GM12878 (cell line): ENCODE measurements around the gene PVRIG. TPM values are rescaled to one million over a fixed set of nuclear protein-coding genes. Genes with fewer than 3 reads are reported as not detected.
A peak's percentile ranks its signal among the peaks of the same experiment; 100 is the strongest.

Experiments
- CHD2 ChIP-seq: IDR thresholded peaks from 2 replicates; pipeline ENCODE4 v1.6.1; 2011; ENCODE audit warnings: low read depth, low read length, improper control_type of control experiment, borderline replicate concordance
- CHD4 ChIP-seq: fragments of 200-600 bp; sonication (generic); IDR thresholded peaks from 2 replicates; pipeline ENCODE4 v1.6.1; 2016; ENCODE audit warnings: mild to moderate bottlenecking
- CREM ChIP-seq: IDR thresholded peaks from 2 replicates; pipeline ENCODE4 v1.6.1; 2014; ENCODE audit warnings: antibody characterized with exemption, low read depth
- EP300 ChIP-seq, 2 experiments: fragments of 150-350 bp in 1 of 2; IDR thresholded peaks; 2 replicates each; pipeline ENCODE4 v1.6.1; 2011 to 2012; ENCODE audit warnings: low read depth in 2 of 2, low read length in 2 of 2, borderline replicate concordance in 1 of 2, improper control_type of control experiment in 1 of 2, inconsistent platforms in 1 of 2; ENCODE audit not compliant: control insufficient read depth in 1 of 2
- FOXM1 ChIP-seq: IDR thresholded peaks from 2 replicates; pipeline ENCODE4 v1.6.1; 2012; ENCODE audit warnings: low read depth, mild to moderate bottlenecking, inconsistent platforms, low read length, moderate library complexity
- GATAD2B ChIP-seq: fragments of 450-650 bp; conservative IDR thresholded peaks from 2 replicates; pipeline ENCODE4 v1.6.1; 2017; ENCODE audit warnings: low read depth, mild to moderate bottlenecking, moderate library complexity
- HSF1 ChIP-seq: fragments of 150-350 bp; IDR thresholded peaks from 2 replicates; pipeline ENCODE4 v1.6.1; 2014; ENCODE audit warnings: mild to moderate bottlenecking, low read depth, low read length
- IKZF1 ChIP-seq: fragments of 450-650 bp; conservative IDR thresholded peaks from 2 replicates; pipeline ENCODE4 v1.6.1; 2017; ENCODE audit warnings: antibody characterized with exemption, mild to moderate bottlenecking
- MEF2A ChIP-seq: IDR thresholded peaks from 2 replicates; pipeline ENCODE4 v1.6.1; 2011; ENCODE audit warnings: low read depth, mild to moderate bottlenecking, low read length, moderate library complexity; ENCODE audit not compliant: insufficient read depth
- MLLT1 ChIP-seq: fragments of 450-650 bp; IDR thresholded peaks from 2 replicates; pipeline ENCODE4 v1.6.1; 2016; ENCODE audit warnings: mild to moderate bottlenecking
- MXI1 ChIP-seq: fragments of 150-350 bp; IDR thresholded peaks from 2 replicates; pipeline ENCODE4 v1.6.1; 2011; ENCODE audit warnings: low read depth, mild to moderate bottlenecking, inconsistent platforms, low read length, improper control_type of control experiment
- NKRF ChIP-seq: fragments of 450-650 bp; conservative IDR thresholded peaks from 2 replicates; pipeline ENCODE4 v1.6.1; 2017; ENCODE audit warnings: mild to moderate bottlenecking, moderate library complexity
- NR2C1 ChIP-seq: fragments of 450-650 bp; IDR thresholded peaks from 2 replicates; pipeline ENCODE4 v1.6.1; 2017; ENCODE audit warnings: antibody characterized with exemption, mild to moderate bottlenecking, moderate library complexity
- TARDBP ChIP-seq: IDR thresholded peaks from 2 replicates; pipeline ENCODE4 v1.6.1; 2016; ENCODE audit warnings: borderline replicate concordance
- TBL1XR1 ChIP-seq: IDR thresholded peaks from 2 replicates; pipeline ENCODE4 v1.6.1; 2012; ENCODE audit warnings: low read depth, low read length, improper control_type of control experiment
- TCF12 ChIP-seq: IDR thresholded peaks from 2 replicates; pipeline ENCODE4 v1.6.1; 2011; ENCODE audit warnings: low read depth, mild to moderate bottlenecking, low read length
- ZNF207 ChIP-seq: fragments of 450-650 bp; IDR thresholded peaks from 2 replicates; pipeline ENCODE4 v1.6.1; 2014; ENCODE audit warnings: antibody characterized with exemption, mild to moderate bottlenecking, borderline replicate concordance
- ZNF592 ChIP-seq: fragments of 450-650 bp; IDR thresholded peaks from 2 replicates; pipeline ENCODE4 v1.6.1; 2017; ENCODE audit warnings: mild to moderate bottlenecking, moderate library complexity
- polyA plus RNA-seq, 11 experiments: library from polyadenylated mRNA; depleted of rRNA in 4 of 11; unstranded in 6 of 11; stranded (reverse) in 5 of 11; fragments of >200 nt; fragmentation: Nextera tagmentation in 4 of 11; fragmentation: Illumina TruSeq in 1 of 11; extraction: Ambion mirVana in 4 of 11; extraction: Trizol in 1 of 11; gene quantifications; 1 replicate in 1 of 11; 2 replicates in 10 of 11; pipeline versions ENCODE4 v1.2.1 to v1.2.3, GENCODE V29; 2011 to 2016; ENCODE audit warnings: inconsistent platforms in 2 of 11, missing spikeins in 2 of 11, low read depth in 1 of 11
- total RNA-seq, 4 experiments: library from RNA; depleted of rRNA in 3 of 4; stranded (reverse); fragments of >200 nt in 3 of 4; fragmentation: Illumina TruSeq in 1 of 4; extraction: Trizol in 1 of 4; gene quantifications; 2 replicates each; pipeline versions ENCODE4 v1.2.1 to v1.2.3, GENCODE V29; 2013 to 2021

PVRIG gene
- total and polyA plus RNA-seq, 10 of the 15 experiments (the other 5 are each of a cell fraction or from before 2014, with no cell fraction given) = 1.3 to 44.0 (median 17.9) TPM

GRCh38 chr7:100221231-100221718 is 1.5 kb downstream of the PVRIG start (continued):
- TF ChIP-seq ZNF592 (0 out of 2 replicates have a peak, but pooled peaks have one; percentile 51), IKZF1 (peak; percentile 86), NR2C1 (no peak), CHD4 (no peak), MLLT1 (peak; percentile 85), CHD2 (peak; percentile 86), TCF12 (peak; percentile 100), MXI1 (no peak), TARDBP (no peak), MEF2A (peak; percentile 81), TBL1XR1 (peak; percentile 74; the same call in 1 of the 2 replicates), FOXM1 (peak; percentile 98), NKRF (0 out of 2 replicates have a peak, but pooled peaks have one; percentile 11), HSF1 (no peak), ZNF207 (no peak), CREM (peak; percentile 93), GATAD2B (peak; percentile 66; the same call in 1 of the 2 replicates), EP300 (IDR thresholded peaks at IDR 0.05; ENCODE audit: borderline replicate concordance in 1 of 2, control insufficient read depth in 1 of 2, low read depth in 2 of 2, low read length in 2 of 2) (peak; percentile 91 to 94)
